Retinal pigment epithelial cell (primary cell): ENCODE results near the gene SMIM20.

Source experiments
- DNase-seq: peaks from one replicate; pipeline ENCODE4 v3.0.0-alpha.2; 2010; ENCODE audit warnings: low read depth
- H3K4me3 ChIP-seq: 2 replicates; pipeline ENCODE4 v1.5.1; 2011; ENCODE audit warnings: mild to moderate bottlenecking, low read length, control low read depth, moderate library complexity
- CTCF ChIP-seq: conservative IDR thresholded peaks from 2 replicates; pipeline ENCODE4 v1.5.1; 2011; ENCODE audit warnings: low read depth, low read length, control low read depth, inconsistent platforms

SMIM20 gene

GRCh38 chr4:25950461-25951389 is 36.7 kb downstream of the SMIM20 start:
- no peak for TF ChIP-seq CTCF
- DNase-seq: no peak
- no peak overlapping the region for H3K4me3 ChIP-seq

- TF ChIP-seq CTCF: no peak
- no peak overlapping the region for H3K4me3 ChIP-seq
- no peak for DNase-seq
These were observed 37.5 kb downstream of the SMIM20 start for GRCh38 chr4:25951390-25951952.

- no peak for DNase-seq
- no peak for TF ChIP-seq CTCF
- no peak overlapping the region for H3K4me3 ChIP-seq
These were observed 39.7 kb downstream of the SMIM20 start for GRCh38 chr4:25953740-25954139.

- no peak for TF ChIP-seq CTCF
- no peak for DNase-seq
- no peak overlapping the region for H3K4me3 ChIP-seq
These were observed 40.4 kb downstream of the SMIM20 start for GRCh38 chr4:25954293-25954904.

- TF ChIP-seq CTCF: no peak
- no peak overlapping the region for H3K4me3 ChIP-seq
- no peak for DNase-seq
These were observed 41.7 kb downstream of the SMIM20 start for GRCh38 chr4:25955705-25956104.

GRCh38 chr4:25956260-25956659 is 42.2 kb downstream of the SMIM20 start:
- no peak overlapping the region for H3K4me3 ChIP-seq
- no peak for DNase-seq
- TF ChIP-seq CTCF: no peak
